HEK293 (cell line): Measurements from ENCODE around the gene C11orf21.

ENCODE experiments used
- CTCF ChIP-seq: fragments of 450-650 bp; formaldehyde crosslinking; IDR thresholded peaks from 2 replicates; pipeline ENCODE4 v1.5.1; 2016; ENCODE audit warnings: missing biosample characterization, missing genetic modification characterization
- KLF16 ChIP-seq: fragments of 450-650 bp; formaldehyde crosslinking; IDR thresholded peaks from 2 replicates; pipeline ENCODE4 v1.5.1; 2017; ENCODE audit warnings: missing biosample characterization, missing genetic modification characterization
- PRDM6 ChIP-seq: fragments of 450-650 bp; formaldehyde crosslinking; IDR thresholded peaks from 2 replicates; pipeline ENCODE4 v1.5.1; 2017; ENCODE audit warnings: missing biosample characterization, missing genetic modification characterization
- YY1 ChIP-seq: fragments of 450-650 bp; formaldehyde crosslinking; IDR thresholded peaks from 2 replicates; pipeline ENCODE4 v1.5.1; 2018; ENCODE audit warnings: missing biosample characterization, missing genetic modification characterization
- ZBTB49 ChIP-seq: fragments of 450-650 bp; formaldehyde crosslinking; IDR thresholded peaks from 2 replicates; pipeline ENCODE4 v1.5.1; 2016; ENCODE audit warnings: missing biosample characterization, missing genetic modification characterization, low read depth
- ZNF211 ChIP-seq: fragments of 450-650 bp; formaldehyde crosslinking; IDR thresholded peaks from 2 replicates; pipeline ENCODE4 v1.5.1; 2016; ENCODE audit warnings: low read depth, missing biosample characterization, missing genetic modification characterization
- ZNF239 ChIP-seq: fragments of 450-650 bp; formaldehyde crosslinking; IDR thresholded peaks from 2 replicates; pipeline ENCODE4 v1.5.1; 2016; ENCODE audit warnings: missing biosample characterization, missing genetic modification characterization
- ZNF274 ChIP-seq, 2 experiments: fragments of 200-500 bp in 1 of 2; fragments of 450-650 bp in 1 of 2; sonication (Bioruptor generic) in 1 of 2; formaldehyde crosslinking in 1 of 2; IDR thresholded peaks; 2 replicates each; pipeline versions ENCODE4 v1.5.1 to v1.6.1; 2014 to 2016; ENCODE audit warnings: borderline replicate concordance in 1 of 2, inconsistent platforms in 1 of 2, low read length in 1 of 2, missing biosample characterization in 1 of 2, missing genetic modification characterization in 1 of 2
- ZNF48 ChIP-seq: fragments of 450-650 bp; formaldehyde crosslinking; IDR thresholded peaks from 2 replicates; pipeline ENCODE4 v1.5.1; 2016; ENCODE audit warnings: missing biosample characterization, missing genetic modification characterization
- ZNF76 ChIP-seq: fragments of 450-650 bp; formaldehyde crosslinking; IDR thresholded peaks from 2 replicates; pipeline ENCODE4; 2016; ENCODE audit warnings: low read depth, missing biosample characterization, missing genetic modification characterization, borderline replicate concordance
- ZNF777 ChIP-seq: fragments of 450-650 bp; formaldehyde crosslinking; IDR thresholded peaks from 2 replicates; pipeline ENCODE4 v1.5.1; 2017; ENCODE audit warnings: missing biosample characterization, missing genetic modification characterization, borderline replicate concordance
- ZSCAN18 ChIP-seq: fragments of 450-650 bp; formaldehyde crosslinking; IDR thresholded peaks from 2 replicates; pipeline ENCODE4 v1.5.1; 2016; ENCODE audit warnings: missing biosample characterization, missing genetic modification characterization

- no peak for TF ChIP-seq YY1
- TF ChIP-seq ZBTB49 (tag by site-specific recombination), result no peak
- no peak for TF ChIP-seq ZNF777
- TF ChIP-seq PRDM6, result no peak
- no peak for TF ChIP-seq CTCF (tag by site-specific recombination)
- TF ChIP-seq ZNF76 (tag by site-specific recombination), result no peak
- TF ChIP-seq KLF16 (tag by site-specific recombination), result no peak
- TF ChIP-seq ZNF48 (tag by site-specific recombination), result no peak
- TF ChIP-seq ZNF211 (tag by site-specific recombination), result no peak
- TF ChIP-seq ZNF274 (IDR thresholded peaks at IDR 0.05; ENCODE audit: low read length), result no peak
- TF ChIP-seq ZNF274 (tag by site-specific recombination; IDR thresholded peaks at IDR 0.05; ENCODE audit: borderline replicate concordance), result no peak
- no peak for TF ChIP-seq ZNF239
- no peak for TF ChIP-seq ZSCAN18 (tag by site-specific recombination)
Observed at GRCh38 chr11:2317354-2318050, 15.8 kb upstream of the C11orf21 start.
